Fibroblast of villous mesenchyme (primary cell): Measurements from ENCODE around the gene TTC12. TPM values are rescaled to one million over a fixed set of nuclear protein-coding genes. Genes with fewer than 3 reads are reported as not detected.

Experiments
- DNase-seq: peaks from one replicate; pipeline ENCODE4 v3.0.0-alpha.2; 2010; ENCODE audit warnings: low read depth
- H3K4me3 ChIP-seq: 2 replicates; pipeline ENCODE4 v1.5.1; 2011; ENCODE audit warnings: low read depth, mild to moderate bottlenecking, low read length
- CTCF ChIP-seq: IDR thresholded peaks from 2 replicates; pipeline ENCODE4 v1.5.1; 2012; ENCODE audit warnings: low read depth, mild to moderate bottlenecking, low read length; ENCODE audit not compliant: insufficient read depth
- total RNA-seq: library from RNA; depleted of rRNA; stranded (reverse); fragments of >200 nt; gene quantifications from 2 replicates; pipeline ENCODE4 v1.2.3, GENCODE V29; 2012

The TTC12 gene
- total RNA-seq, 1 donor = 16.0 TPM

GRCh38 chr11:113351068-113351450 lies 36.7 kb downstream of the TTC12 start:
- no peak for DNase-seq
- TF ChIP-seq CTCF = no peak
- no peak overlapping the region for H3K4me3 ChIP-seq

- TF ChIP-seq CTCF = no peak
- peak; percentile 54 for DNase-seq
- no peak overlapping the region for H3K4me3 ChIP-seq
Measured at GRCh38 chr11:113351480-113351879, 37.1 kb downstream of the TTC12 start.

- TF ChIP-seq CTCF = no peak
- DNase-seq = no peak
- H3K4me3 ChIP-seq = no peak overlapping the region
Measured at GRCh38 chr11:113356203-113356602, 41.8 kb downstream of the TTC12 start.

- H3K4me3 ChIP-seq = no peak overlapping the region
- TF ChIP-seq CTCF = no peak
- no peak for DNase-seq
Measured at GRCh38 chr11:113363406-113363805, 49.0 kb downstream of the TTC12 start.

GRCh38 chr11:113363996-113364641 lies 49.7 kb downstream of the TTC12 start:
- H3K4me3 ChIP-seq = no peak overlapping the region
- TF ChIP-seq CTCF = no peak
- DNase-seq = no peak

GRCh38 chr11:113365895-113366294 lies 51.5 kb downstream of the TTC12 start:
- no peak for TF ChIP-seq CTCF
- no peak overlapping the region for H3K4me3 ChIP-seq
- no peak for DNase-seq

GRCh38 chr11:113369411-113369810 lies 55.0 kb downstream of the TTC12 start:
- no peak overlapping the region for H3K4me3 ChIP-seq
- no peak for DNase-seq
- TF ChIP-seq CTCF = no peak
